Sigmoid colon (tissue), 3 donors: ENCODE measurements around the gene IGF2BP2.

ENCODE experiments used
- POLR2A ChIP-seq, 2 donors: fragments of 450-650 bp; IDR thresholded peaks; one replicate each; pipeline ENCODE4 v1.6.1; 2016; ENCODE audit warnings: antibody characterized with exemption in 2 of 2, mild to moderate bottlenecking in 2 of 2, moderate library complexity in 2 of 2
- TF ChIP-seq, protein P1 (sequence below), 4 experiments: fragments of 450-650 bp in 3 of 4; fragments of 200-600 bp in 1 of 4; IDR thresholded peaks; one replicate each; pipeline ENCODE4 v1.5.1; 2016 to 2019; ENCODE audit warnings: antibody characterized with exemption in 4 of 4, mild to moderate bottlenecking in 3 of 4, moderate library complexity in 2 of 4

DNA sequence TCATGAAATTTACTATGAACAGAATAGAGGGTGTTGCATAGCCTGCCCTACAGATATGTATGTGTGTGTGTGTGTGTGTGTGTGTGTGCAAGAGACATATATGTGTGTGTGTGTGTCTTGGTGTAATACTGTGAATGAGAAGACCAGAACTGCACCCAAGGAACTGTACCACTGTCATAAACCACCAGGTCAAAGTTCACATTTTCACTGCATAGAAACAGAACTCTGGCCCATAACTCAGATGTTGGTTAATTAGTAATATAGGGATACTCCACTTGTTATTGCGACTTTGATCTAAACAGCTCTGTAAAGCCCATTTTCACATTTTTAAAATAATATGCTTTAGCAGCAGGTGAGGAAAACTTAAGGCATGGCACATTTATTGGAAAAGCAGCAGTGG is 111.8 kb downstream of the IGF2BP2 start:
- no peak for TF ChIP-seq POLR2A (IDR thresholded peaks at IDR 0.05)
- TF ChIP-seq, protein P1, sequence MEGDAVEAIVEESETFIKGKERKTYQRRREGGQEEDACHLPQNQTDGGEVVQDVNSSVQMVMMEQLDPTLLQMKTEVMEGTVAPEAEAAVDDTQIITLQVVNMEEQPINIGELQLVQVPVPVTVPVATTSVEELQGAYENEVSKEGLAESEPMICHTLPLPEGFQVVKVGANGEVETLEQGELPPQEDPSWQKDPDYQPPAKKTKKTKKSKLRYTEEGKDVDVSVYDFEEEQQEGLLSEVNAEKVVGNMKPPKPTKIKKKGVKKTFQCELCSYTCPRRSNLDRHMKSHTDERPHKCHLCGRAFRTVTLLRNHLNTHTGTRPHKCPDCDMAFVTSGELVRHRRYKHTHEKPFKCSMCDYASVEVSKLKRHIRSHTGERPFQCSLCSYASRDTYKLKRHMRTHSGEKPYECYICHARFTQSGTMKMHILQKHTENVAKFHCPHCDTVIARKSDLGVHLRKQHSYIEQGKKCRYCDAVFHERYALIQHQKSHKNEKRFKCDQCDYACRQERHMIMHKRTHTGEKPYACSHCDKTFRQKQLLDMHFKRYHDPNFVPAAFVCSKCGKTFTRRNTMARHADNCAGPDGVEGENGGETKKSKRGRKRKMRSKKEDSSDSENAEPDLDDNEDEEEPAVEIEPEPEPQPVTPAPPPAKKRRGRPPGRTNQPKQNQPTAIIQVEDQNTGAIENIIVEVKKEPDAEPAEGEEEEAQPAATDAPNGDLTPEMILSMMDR (IDR thresholded peaks at IDR 0.05) = no peak
